ENCODE measurements around the gene FAM222B.

DNA sequence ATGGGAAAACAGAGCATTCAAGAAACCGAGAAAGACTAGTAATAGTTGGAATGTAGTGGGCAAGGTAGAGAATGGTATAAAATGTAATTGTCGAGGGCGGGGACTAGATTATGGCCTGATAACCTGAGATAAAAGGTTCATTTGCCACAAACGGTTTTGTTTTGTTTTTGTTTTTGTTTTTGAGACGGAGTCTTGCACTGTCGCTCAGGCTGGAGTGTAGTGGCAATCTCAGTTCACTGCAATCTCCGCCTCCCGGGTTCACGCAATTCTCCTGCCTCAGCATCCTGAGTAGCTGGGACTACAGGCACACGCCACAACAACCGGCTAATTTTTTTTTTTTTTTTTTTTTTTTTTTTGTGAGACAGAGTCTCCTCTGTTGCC lies 112.7 kb downstream of the FAM222B start:
- TF ChIP-seq, protein P1, sequence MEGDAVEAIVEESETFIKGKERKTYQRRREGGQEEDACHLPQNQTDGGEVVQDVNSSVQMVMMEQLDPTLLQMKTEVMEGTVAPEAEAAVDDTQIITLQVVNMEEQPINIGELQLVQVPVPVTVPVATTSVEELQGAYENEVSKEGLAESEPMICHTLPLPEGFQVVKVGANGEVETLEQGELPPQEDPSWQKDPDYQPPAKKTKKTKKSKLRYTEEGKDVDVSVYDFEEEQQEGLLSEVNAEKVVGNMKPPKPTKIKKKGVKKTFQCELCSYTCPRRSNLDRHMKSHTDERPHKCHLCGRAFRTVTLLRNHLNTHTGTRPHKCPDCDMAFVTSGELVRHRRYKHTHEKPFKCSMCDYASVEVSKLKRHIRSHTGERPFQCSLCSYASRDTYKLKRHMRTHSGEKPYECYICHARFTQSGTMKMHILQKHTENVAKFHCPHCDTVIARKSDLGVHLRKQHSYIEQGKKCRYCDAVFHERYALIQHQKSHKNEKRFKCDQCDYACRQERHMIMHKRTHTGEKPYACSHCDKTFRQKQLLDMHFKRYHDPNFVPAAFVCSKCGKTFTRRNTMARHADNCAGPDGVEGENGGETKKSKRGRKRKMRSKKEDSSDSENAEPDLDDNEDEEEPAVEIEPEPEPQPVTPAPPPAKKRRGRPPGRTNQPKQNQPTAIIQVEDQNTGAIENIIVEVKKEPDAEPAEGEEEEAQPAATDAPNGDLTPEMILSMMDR (IDR thresholded peaks at IDR 0.05): no peak
- TF ChIP-seq POLR2AphosphoS5 (IDR thresholded peaks at IDR 0.05) (no peak), POLR2A (IDR thresholded peaks at IDR 0.05) (no peak)

Data from suprapubic skin (tissue), 4 donors.